ENCODE results near the gene TTF2.
"Not testable (repeated sequence)": the region's sequence is repeated elsewhere in the genome, so short reads cannot be mapped to it uniquely, and the experiment has no call there.

Gene TTF2

GRCh38 chr1:117122330-117123025 is 62.4 kb downstream of the TTF2 start:
- DNase-seq, result no peak

GRCh38 chr1:117123274-117123673 is 63.1 kb downstream of the TTF2 start:
- DNase-seq, result no peak

- DNase-seq, result no peak
Measured at GRCh38 chr1:117124661-117125060, 64.5 kb downstream of the TTF2 start.

- DNase-seq, result no peak
Measured at GRCh38 chr1:117127795-117128194, 67.7 kb downstream of the TTF2 start.

- no peak for DNase-seq
Measured at GRCh38 chr1:117128323-117129079, 68.4 kb downstream of the TTF2 start.

GRCh38 chr1:117130526-117130925 is 70.4 kb downstream of the TTF2 start:
- DNase-seq, result no peak

GRCh38 chr1:117135329-117135728 is 75.2 kb downstream of the TTF2 start:
- no peak for DNase-seq

GRCh38 chr1:117136749-117137148 is 76.6 kb downstream of the TTF2 start:
- no peak for DNase-seq

GRCh38 chr1:117137281-117137855 is 77.2 kb downstream of the TTF2 start:
- DNase-seq, result no peak

GRCh38 chr1:117138106-117138505 is 78.0 kb downstream of the TTF2 start:
- no peak for DNase-seq

- DNase-seq, result no peak
Measured at GRCh38 chr1:117138561-117138960, 78.4 kb downstream of the TTF2 start.

- no peak for DNase-seq
Measured at GRCh38 chr1:117142200-117142599, 82.1 kb downstream of the TTF2 start.

GRCh38 chr1:117143172-117143571 is 83.0 kb downstream of the TTF2 start:
- DNase-seq, result no peak

- no peak for DNase-seq
Measured at GRCh38 chr1:117143871-117144270, 83.7 kb downstream of the TTF2 start.

- DNase-seq, result no peak
Measured at GRCh38 chr1:117146072-117146471, 85.9 kb downstream of the TTF2 start.

GRCh38 chr1:117146575-117147340 is 86.6 kb downstream of the TTF2 start:
- no peak for DNase-seq

GRCh38 chr1:117147341-117147831 is 87.3 kb downstream of the TTF2 start:
- DNase-seq, result no peak

GRCh38 chr1:117147856-117148588 is 87.9 kb downstream of the TTF2 start:
- DNase-seq, result no peak

- no peak for DNase-seq
Measured at GRCh38 chr1:117150316-117150715, 90.2 kb downstream of the TTF2 start.

GRCh38 chr1:117151305-117151704 is 91.2 kb downstream of the TTF2 start:
- DNase-seq, result not testable (repeated sequence)

Data from stimulated activated CD4-positive, alpha-beta T cell treated with anti-CD3 and anti-CD28 coated beads, Interleukin-4, amount 100 ng/mL, for 4 hours (primary cell).